ENCODE measurements around the gene TCOF1. TPM values are rescaled to one million over a fixed set of nuclear protein-coding genes. Genes with fewer than 3 reads are reported as not detected.

Gene TCOF1
- total RNA-seq, 4 donors from 2014 or later, result 32.1 to 54.2 (median 33.1) TPM

- H3K36me3 ChIP-seq, result no peaks in the 10 kb centered on the region
- no peak overlapping the region for H3K27ac ChIP-seq
- TF ChIP-seq POLR2AphosphoS5 (IDR thresholded peaks at IDR 0.05), result no peak
- TF ChIP-seq POLR2A (IDR thresholded peaks at IDR 0.05), result no peak
- TF ChIP-seq CTCF (IDR thresholded peaks at IDR 0.05), result no peak
- H3K4me1 ChIP-seq, result no peaks in the 10 kb centered on the region
- 94% methylated on average over 1 of the region's 1 CpG for WGBS
- DNase-seq (ENCODE audit: low spot score in 2 of 2), result no peak
- no peaks in the 10 kb centered on the region for H3K27me3 ChIP-seq
- H3K9me3 ChIP-seq, result no peaks in the 10 kb centered on the region
- no peak overlapping the region for H3K4me3 ChIP-seq
These were observed 15.5 kb upstream of the TCOF1 start for GRCh38 chr5:150341989-150342388.

DNA sequence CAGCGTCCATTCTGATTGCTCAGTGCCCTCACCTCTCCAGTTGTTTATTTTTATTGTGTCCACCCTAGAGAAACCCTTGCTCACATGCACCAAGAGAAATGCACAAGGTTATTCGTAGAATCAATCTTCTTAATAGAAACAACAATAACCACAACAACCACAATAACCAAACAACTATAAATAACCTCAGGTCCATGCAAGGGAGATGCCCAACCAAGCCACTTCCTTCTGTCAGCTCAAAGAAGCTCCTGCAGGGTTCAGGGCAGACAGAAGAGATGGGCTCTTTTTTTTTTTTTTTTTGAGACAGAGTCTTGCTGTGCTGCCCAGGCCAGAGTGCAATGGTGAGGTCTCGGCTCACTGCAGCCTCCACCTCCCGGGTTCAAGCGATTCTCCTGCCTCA lies 14.9 kb upstream of the TCOF1 start:
- H3K36me3 ChIP-seq, result no peaks in the 10 kb centered on the region
- no peak for DNase-seq (ENCODE audit: low spot score in 2 of 2)
- H3K4me1 ChIP-seq, result no peaks in the 10 kb centered on the region
- no peaks in the 10 kb centered on the region for H3K27me3 ChIP-seq
- H3K4me3 ChIP-seq, result no peak overlapping the region
- WGBS, result 97% methylated on average over 5 of the region's 5 CpGs
- TF ChIP-seq POLR2AphosphoS5 (IDR thresholded peaks at IDR 0.05) (no peak), CTCF (IDR thresholded peaks at IDR 0.05) (no peak), EP300 (IDR thresholded peaks at IDR 0.05) (no peak), POLR2A (IDR thresholded peaks at IDR 0.05) (no peak)
- no peak overlapping the region for H3K27ac ChIP-seq
- H3K9me3 ChIP-seq, result no peaks in the 10 kb centered on the region

DNA sequence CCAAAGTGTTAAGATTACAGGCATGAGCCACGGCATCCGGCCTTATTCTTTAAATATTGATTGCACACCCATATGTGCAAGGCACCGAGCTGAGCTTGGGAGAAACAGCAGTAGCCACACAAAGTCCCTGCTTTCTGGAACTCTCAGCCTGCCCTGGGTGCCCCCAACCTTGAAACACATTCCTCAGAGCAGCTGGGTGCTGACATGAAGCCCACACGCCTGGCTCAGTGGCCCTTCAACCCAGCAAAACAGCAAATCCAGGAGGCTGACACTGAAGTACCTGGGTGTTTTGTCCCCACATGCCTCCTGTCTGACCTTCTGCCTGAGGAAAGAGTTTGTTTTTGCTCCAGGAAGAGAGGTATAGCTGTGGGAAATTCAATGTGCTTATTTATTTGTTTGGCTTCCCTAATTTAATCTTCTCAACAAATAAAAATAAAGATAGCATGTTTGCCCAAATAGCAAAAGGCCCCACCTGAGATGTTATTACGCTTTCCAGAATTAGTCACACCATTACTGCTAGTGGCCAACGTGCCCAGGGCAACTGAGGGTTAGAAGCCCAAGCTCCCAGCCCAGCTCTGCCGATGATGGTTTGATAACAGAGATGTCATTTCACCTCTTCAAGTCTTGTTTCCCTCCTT lies 13.4 kb upstream of the TCOF1 start:
- no peaks in the 10 kb centered on the region for H3K27me3 ChIP-seq
- WGBS, result 72% methylated on average over 7 of the region's 7 CpGs
- TF ChIP-seq EP300 (IDR thresholded peaks at IDR 0.05), result no peak
- no peak for TF ChIP-seq POLR2A (IDR thresholded peaks at IDR 0.05)
- TF ChIP-seq POLR2AphosphoS5 (IDR thresholded peaks at IDR 0.05), result no peak
- TF ChIP-seq CTCF (IDR thresholded peaks at IDR 0.05), result no peak

DNA sequence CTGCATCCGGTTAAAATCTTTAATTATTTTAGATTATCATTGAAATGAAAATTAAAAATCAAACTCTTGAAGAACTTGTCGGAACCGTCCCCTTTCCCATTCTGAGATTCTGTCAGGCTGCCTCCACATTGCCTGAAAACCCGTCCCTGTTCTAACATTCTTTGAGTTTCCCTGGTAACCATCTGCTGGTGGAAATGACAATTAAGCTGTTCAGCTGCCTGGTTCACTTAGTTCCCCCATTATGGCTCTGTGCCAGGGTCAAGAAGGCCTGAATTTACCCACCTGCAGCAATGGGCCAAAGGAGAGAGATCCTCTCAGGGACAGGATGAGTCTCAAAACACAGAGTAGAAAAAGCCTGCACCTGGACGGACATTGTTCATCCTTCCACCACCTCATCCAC lies 11.8 kb upstream of the TCOF1 start:
- no peak overlapping the region for H3K4me3 ChIP-seq
- no peak for DNase-seq (ENCODE audit: low spot score in 2 of 2)
- H3K27ac ChIP-seq, result no peak overlapping the region
- H3K9me3 ChIP-seq, result no peaks in the 10 kb centered on the region
- WGBS, result 87% methylated on average over 5 of the region's 5 CpGs
- TF ChIP-seq CTCF (IDR thresholded peaks at IDR 0.05), result no peak
- no peak for TF ChIP-seq EP300 (IDR thresholded peaks at IDR 0.05)
- TF ChIP-seq POLR2AphosphoS5 (IDR thresholded peaks at IDR 0.05), result no peak
- TF ChIP-seq POLR2A (IDR thresholded peaks at IDR 0.05), result no peak
- H3K36me3 ChIP-seq, result no peaks in the 10 kb centered on the region
- H3K4me1 ChIP-seq, result no peaks in the 10 kb centered on the region
- no peaks in the 10 kb centered on the region for H3K27me3 ChIP-seq

More for the DNA sequence above, 13.4 kb upstream of the TCOF1 start:
- DNase-seq (ENCODE audit: low spot score in 2 of 2), result no peak
- Histone ChIP-seq H3K9me3 (no peaks in the 10 kb centered on the region), H3K4me3 (no peak overlapping the region), H3K36me3 (no peaks in the 10 kb centered on the region), H3K4me1 (no peaks in the 10 kb centered on the region), H3K27ac (no peak overlapping the region)

DNA sequence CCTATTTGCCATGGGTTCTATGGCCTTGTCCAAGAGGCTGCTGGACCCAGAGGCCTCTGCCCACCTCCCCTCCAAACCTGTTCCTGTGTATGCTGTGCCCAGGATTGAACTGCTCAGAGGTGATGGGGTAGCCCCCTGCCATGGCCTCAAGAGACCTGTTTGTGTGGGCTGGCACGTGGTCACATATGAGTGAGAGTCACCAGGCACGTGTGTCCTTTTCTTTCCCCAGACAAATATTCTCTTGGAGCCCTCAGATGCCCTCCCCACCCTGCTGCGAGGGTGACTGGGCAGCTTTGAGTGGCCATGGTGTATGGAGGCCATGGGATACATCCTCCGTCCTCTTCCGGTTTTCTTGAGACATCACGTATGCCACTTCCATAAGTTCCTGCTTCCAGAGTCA lies 10.9 kb upstream of the TCOF1 start:
- no peaks in the 10 kb centered on the region for H3K9me3 ChIP-seq
- no peaks in the 10 kb centered on the region for H3K27me3 ChIP-seq
- no peaks in the 10 kb centered on the region for H3K4me1 ChIP-seq
- H3K27ac ChIP-seq, result no peak overlapping the region
- H3K36me3 ChIP-seq, result no peaks in the 10 kb centered on the region
- no peak for DNase-seq (ENCODE audit: low spot score in 2 of 2)
- WGBS, result 82% methylated on average over 6 of the region's 6 CpGs
- TF ChIP-seq POLR2AphosphoS5 (IDR thresholded peaks at IDR 0.05), result no peak
- no peak overlapping the region for H3K4me3 ChIP-seq

DNA sequence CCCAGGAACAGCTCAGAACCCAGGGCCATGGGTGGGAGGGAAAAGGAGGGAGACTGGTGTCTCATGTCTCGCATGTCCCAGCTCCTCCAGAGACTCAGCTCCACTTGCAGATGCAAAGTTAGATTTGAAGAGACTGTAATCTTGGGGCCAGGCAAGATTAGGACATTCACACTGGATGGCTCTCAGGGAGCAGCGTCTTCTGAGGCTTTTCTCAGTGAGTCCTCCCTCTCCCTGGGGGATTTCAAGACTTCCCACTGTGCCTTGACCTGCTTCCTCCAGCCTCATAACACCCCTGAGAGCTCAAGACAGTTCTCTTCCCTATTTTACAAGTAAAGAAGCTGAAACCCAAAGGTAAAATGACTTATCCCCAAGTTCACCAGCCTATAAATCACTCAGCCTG lies 10.5 kb upstream of the TCOF1 start:
- 95% methylated on average over 2 of the region's 2 CpGs for WGBS

More for the DNA sequence above, 10.5 kb upstream of the TCOF1 start:
- TF ChIP-seq POLR2AphosphoS5 (IDR thresholded peaks at IDR 0.05), result no peak
- TF ChIP-seq EP300 (IDR thresholded peaks at IDR 0.05), result no peak
- TF ChIP-seq CTCF (IDR thresholded peaks at IDR 0.05), result no peak
- no peak for TF ChIP-seq POLR2A (IDR thresholded peaks at IDR 0.05)
- H3K9me3 ChIP-seq, result no peaks in the 10 kb centered on the region
- no peak overlapping the region for H3K4me3 ChIP-seq
- no peak overlapping the region for H3K27ac ChIP-seq
- H3K36me3 ChIP-seq, result no peaks in the 10 kb centered on the region
- H3K27me3 ChIP-seq, result no peaks in the 10 kb centered on the region
- no peaks in the 10 kb centered on the region for H3K4me1 ChIP-seq
- DNase-seq (ENCODE audit: low spot score in 2 of 2), result no peak
